K562 (cell line): ENCODE measurements around the gene CNN3. TPM values are rescaled to one million over a fixed set of nuclear protein-coding genes. Genes with fewer than 3 reads are reported as not detected.

Source experiments
- ATAC-seq: fragments of 200-7000 bp; cut with Tn5 transposase; 3 replicates; pipeline ENCODE4 v1.9.1; 2020; ENCODE audit warnings: moderate library complexity
- BruUV-seq: library from RNA; stranded (reverse); fragments of 400-500 nt; replicated peaks from 2 replicates; lab custom pipeline; 2021; lab: Mats Ljungman, UMichigan
- CTCF ChIA-PET: fragments of 300-600 bp; formaldehyde crosslinking; extraction: SDS; loops from one replicate; lab custom pipeline; 2021; ENCODE audit warnings: low intra/inter-chr PET ratio; lab: Yijun Ruan, JAX
- POLR2A ChIA-PET: fragments of 300-600, 350-650 bp; sonication (Branson Sonifier 250); formaldehyde crosslinking; extraction: SDS; loops from one replicate; lab custom pipeline; 2021; ENCODE audit warnings: antibody characterized with exemption, inconsistent platforms; lab: Yijun Ruan, JAX
- DNase-seq, 4 experiments: peaks; one replicate each; pipeline versions ENCODE4 v3.0.0 to v3.0.0-alpha.2; 2011 to 2018; ENCODE audit warnings: low spot score in 3 of 4, mixed read lengths in 3 of 4; ENCODE audit errors: extremely low read depth in 1 of 4
- FAIRE-seq: peaks from 2 replicates; lab custom pipeline; 2011; peaks lifted over from hg19 to GRCh38; lab: Jason Lieb, UNC
- H2AFZ ChIP-seq: 2 replicates; pipeline ENCODE4 v1.6.0; 2011; ENCODE audit warnings: low read depth, low read length, control low read depth, inconsistent platforms
- H3K27ac ChIP-seq: fragments of 200-600 bp; 3 replicates; pipeline ENCODE4 v1.8.0; 2011; ENCODE audit warnings: low read depth, mild to moderate bottlenecking, control low read depth, inconsistent platforms, low read length, moderate library complexity, mixed read lengths; ENCODE audit errors: extremely low read depth
- H3K27me3 ChIP-seq, 2 experiments: fragments of 300-600 bp in 1 of 2; 2 replicates in 1 of 2; 3 replicates in 1 of 2; pipeline versions ENCODE4 v1.6.0 to v1.8.0; 2011; ENCODE audit warnings: inconsistent platforms in 2 of 2, low read length in 2 of 2, mild to moderate bottlenecking in 1 of 2, mixed read lengths in 1 of 2, moderate library complexity in 1 of 2; ENCODE audit not compliant: control insufficient read depth in 2 of 2, insufficient read depth in 2 of 2
- H3K36me3 ChIP-seq: fragments of 300-600 bp; 3 replicates; pipeline ENCODE4 v1.8.0; 2011; ENCODE audit warnings: mild to moderate bottlenecking, low read length, inconsistent platforms; ENCODE audit not compliant: control insufficient read depth, insufficient read depth
- H3K4me1 ChIP-seq, 2 experiments: fragments of 200-600 bp in 1 of 2; replicated peaks in 1 of 2; 2 replicates in 1 of 2; 3 replicates in 1 of 2; pipeline versions ENCODE4 v1.5.1 to v1.8.0; 2011; ENCODE audit warnings: inconsistent platforms in 2 of 2, low read length in 2 of 2, mild to moderate bottlenecking in 1 of 2, mixed read lengths in 1 of 2, moderate library complexity in 1 of 2; ENCODE audit not compliant: control insufficient read depth in 2 of 2, insufficient read depth in 2 of 2
- H3K4me2 ChIP-seq: 2 replicates; pipeline ENCODE4 v1.6.1; 2011; ENCODE audit warnings: low read length, control low read depth, inconsistent platforms, mixed read lengths; ENCODE audit not compliant: insufficient read depth
- H3K4me3 ChIP-seq: fragments of 200-600 bp; sonication (generic), shearing (Covaris generic); 2 replicates; pipeline ENCODE4 v1.5.1; 2016; ENCODE audit warnings: control low read depth, inconsistent platforms
- H3K79me2 ChIP-seq: fragments of 200-600 bp; 3 replicates; pipeline ENCODE4 v1.8.0; 2011; ENCODE audit warnings: low read length, inconsistent platforms; ENCODE audit not compliant: control insufficient read depth, insufficient read depth
- H3K9ac ChIP-seq, 2 experiments: 2 replicates each; pipeline versions ENCODE4 v1.6.0 to v1.6.1; 2011; ENCODE audit warnings: low read depth in 2 of 2, low read length in 2 of 2, control low read depth in 1 of 2, inconsistent platforms in 1 of 2, mild to moderate bottlenecking in 1 of 2, mixed read lengths in 1 of 2; ENCODE audit not compliant: insufficient read depth in 1 of 2
- H3K9me1 ChIP-seq: one replicate; pipeline ENCODE4 v1.6.0; 2011; ENCODE audit warnings: inconsistent platforms, mild to moderate bottlenecking, low read length, moderate library complexity; ENCODE audit not compliant: control insufficient read depth, insufficient read depth
- H3K9me3 ChIP-seq: replicated peaks from 2 replicates; pipeline ENCODE4 v1.5.1; 2011; ENCODE audit warnings: low read depth, low read length, inconsistent platforms; ENCODE audit not compliant: control insufficient read depth, insufficient read depth
- H4K20me1 ChIP-seq: replicated peaks from 2 replicates; pipeline ENCODE4 v1.6.1; 2011; ENCODE audit warnings: low read length, inconsistent platforms, mixed read lengths; ENCODE audit not compliant: control insufficient read depth, insufficient read depth
- ARID3B ChIP-seq: fragments of 250-450 bp; sonication (Bioruptor Pico); IDR thresholded peaks from 2 replicates; pipeline ENCODE4 v1.4.0; 2020; ENCODE audit warnings: borderline replicate concordance
- KDM4B ChIP-seq, 2 experiments: fragments of 450-650 bp in 1 of 2; sonication (generic) in 1 of 2; IDR thresholded peaks; 2 replicates each; pipeline ENCODE4 v1.6.1; 2016 to 2017; ENCODE audit warnings: borderline replicate concordance in 2 of 2, antibody characterized with exemption in 1 of 2, low read depth in 1 of 2, mild to moderate bottlenecking in 1 of 2
- NCOA1 ChIP-seq: fragments of 450-650 bp; IDR thresholded peaks from 2 replicates; pipeline ENCODE4 v1.6.1; 2016; ENCODE audit warnings: low read depth
- NFRKB ChIP-seq: fragments of 450-650 bp; IDR thresholded peaks from 2 replicates; pipeline ENCODE4 v1.6.1; 2016; ENCODE audit warnings: low read depth
- PURB ChIP-seq: sonication (generic); formaldehyde crosslinking; IDR thresholded peaks from 2 replicates; pipeline ENCODE4 v1.9.0; 2021; ENCODE audit warnings: low read depth, mild to moderate bottlenecking, missing genetic modification reagents
- RB1 ChIP-seq: fragments of 450-650 bp; IDR thresholded peaks from 2 replicates; pipeline ENCODE4 v1.6.1; 2017; ENCODE audit warnings: low read depth, mild to moderate bottlenecking
- RFX1 ChIP-seq: fragments of 450-650 bp; IDR thresholded peaks from 2 replicates; pipeline ENCODE4 v1.6.1; 2016; ENCODE audit warnings: mild to moderate bottlenecking, moderate library complexity
- THAP12 ChIP-seq: fragments of 250-450 bp; sonication (Bioruptor Pico); IDR thresholded peaks from 2 replicates; pipeline ENCODE4 v1.9.0; 2021; ENCODE audit warnings: mild to moderate bottlenecking, inconsistent platforms
- ZFX ChIP-seq: sonication (generic); formaldehyde crosslinking; IDR thresholded peaks from 2 replicates; pipeline ENCODE4 v1.8.0; 2022; ENCODE audit warnings: mild to moderate bottlenecking, missing genetic modification reagents, moderate library complexity
- ZNF197 ChIP-seq: fragments of 200-800 bp; sonication (Bioruptor generic); IDR thresholded peaks from 2 replicates; pipeline ENCODE4 v1.6.1; 2016; ENCODE audit warnings: low read depth, missing genetic modification characterization, missing compliant biosample characterization
- ZNF282 ChIP-seq: sonication (generic); formaldehyde crosslinking; IDR thresholded peaks from 2 replicates; pipeline ENCODE4 v1.8.1; 2023; ENCODE audit warnings: missing genetic modification reagents
- ZNF644 ChIP-seq: fragments of 200-800 bp; sonication (Bioruptor generic); IDR thresholded peaks from 2 replicates; pipeline ENCODE4 v1.6.1; 2016; ENCODE audit warnings: low read depth, missing genetic modification characterization, missing compliant biosample characterization
- WGBS: fragments of 100-300 bp; shearing (Covaris generic); methylation state at CpG from one replicate; pipeline ENCODE4 v1.1.6; 2016; ENCODE audit warnings: low coverage, mixed read lengths; ENCODE audit not compliant: insufficient coverage; ENCODE audit errors: missing lambda C conversion rate; 5-methylcytosine and 5-hydroxymethylcytosine counted together
- in situ Hi-C: fragments of 300-500 bp; cut with MboI; formaldehyde crosslinking; loops from 4 replicates; pipeline ENCODE4 v1.15.0; 2018; ENCODE audit warnings: inconsistent platforms, mixed read lengths
- intact Hi-C: fragments of 100-400 bp; cut with micrococcal nuclease; formaldehyde crosslinking; loops from 2 replicates; pipeline ENCODE4 v1.14.2; 2022
- polyA plus RNA-seq, 8 experiments: library from polyadenylated mRNA; depleted of rRNA in 4 of 8; stranded (reverse) in 5 of 8; unstranded in 3 of 8; fragments of >200 nt; fragmentation: Nextera tagmentation in 2 of 8; fragmentation: Illumina TruSeq in 1 of 8; extraction: Ambion mirVana in 2 of 8; extraction: Trizol in 1 of 8; gene quantifications; 2 replicates each; pipeline versions ENCODE4 v1.2.1 to v1.2.3, GENCODE V29; 2011 to 2014; ENCODE audit warnings: inconsistent platforms in 1 of 8, missing spikeins in 1 of 8
- total RNA-seq, 7 experiments: library from RNA; depleted of rRNA in 6 of 7; stranded (reverse); fragments of >200 nt in 6 of 7; fragmentation: Illumina TruSeq in 2 of 7; extraction: Trizol in 2 of 7; gene quantifications; 2 replicates each; pipeline versions ENCODE4 v1.2.1 to v1.2.3, GENCODE V29; 2011 to 2021; ENCODE audit warnings: low replicate concordance in 1 of 7
- TF ChIP-seq, protein P1 (sequence below): fragments of 250-450 bp; sonication (Bioruptor Pico); IDR thresholded peaks from 2 replicates; pipeline ENCODE4 v1.5.0; 2021; ENCODE audit warnings: mild to moderate bottlenecking, borderline replicate concordance
- TF ChIP-seq, protein P2 (sequence below): fragments of 250-450 bp; sonication (Bioruptor Pico); IDR thresholded peaks from 2 replicates; pipeline ENCODE4 v1.8.0; 2022; ENCODE audit warnings: moderate library complexity, mild to moderate bottlenecking, inconsistent platforms
- TF ChIP-seq, protein P3 (sequence below): fragments of 450-650 bp; IDR thresholded peaks from one replicate; pipeline ENCODE4 v1.6.1; 2018; ENCODE audit warnings: mild to moderate bottlenecking, moderate library complexity; ENCODE audit not compliant: partially characterized antibody

Gene CNN3
- total and polyA plus RNA-seq, 9 of the 15 experiments (the other 6 are each of a cell fraction or from before 2014, with no cell fraction given), result 0.06 to 0.62 (median 0.18) TPM; not detected in 4

DNA sequence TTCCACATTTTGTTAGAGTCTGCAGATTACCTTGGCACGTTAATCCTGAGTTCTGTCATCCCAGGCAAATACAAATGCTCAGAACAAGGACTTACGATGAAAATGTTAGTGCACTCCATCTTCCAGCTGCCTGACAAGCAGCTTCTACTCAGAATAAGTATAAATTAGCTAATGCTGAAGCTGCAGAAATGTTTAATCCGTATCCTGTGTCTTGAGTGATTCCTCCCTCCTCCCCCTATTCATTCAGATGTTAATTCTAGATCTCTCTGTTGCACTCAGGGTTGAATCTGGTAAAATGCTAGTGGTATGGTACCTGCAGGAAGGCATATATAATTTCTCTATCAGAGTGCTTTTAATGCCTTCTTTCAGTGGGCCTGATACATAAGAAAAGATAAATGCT, 39.8 kb downstream of the CNN3 start:
- no peak for DNase-seq
- no peaks in the 10 kb centered on the region for H4K20me1 ChIP-seq
- 2% methylated on average over 3 of the region's 3 CpGs for WGBS
- no peaks in the 10 kb centered on the region for H3K9me3 ChIP-seq
- POLR2A ChIA-PET, result no interaction called here
- no peak for FAIRE-seq
- H3K79me2 ChIP-seq, result no peaks in the 10 kb centered on the region
- H3K4me3 ChIP-seq, result no peak overlapping the region
- H3K9ac ChIP-seq, result no peak overlapping the region
- H3K4me1 ChIP-seq, result no peaks in the 10 kb centered on the region
- H3K4me2 ChIP-seq, result no peak overlapping the region
- intact Hi-C loops, result no loop called here
- H3K27ac ChIP-seq, result no peak overlapping the region
- CTCF ChIA-PET, result interaction anchor here (0.9 kb wide), 1 partner anchor 156 kb away, joined by 3 read pairs; no protein-coding TSS in a partner anchor
- BruUV-seq, result no TSS peak
- H3K36me3 ChIP-seq, result no peaks in the 10 kb centered on the region
- no peak for ATAC-seq
- H3K9me1 ChIP-seq, result no peaks in the 10 kb centered on the region
- H3K27me3 ChIP-seq, result peaks cover 10 to 33% of the 10 kb centered on the region in 2 experiments
- in situ Hi-C loops, result no loop called here
- no peak overlapping the region for H2AFZ ChIP-seq
- TF ChIP-seq, protein P1, sequence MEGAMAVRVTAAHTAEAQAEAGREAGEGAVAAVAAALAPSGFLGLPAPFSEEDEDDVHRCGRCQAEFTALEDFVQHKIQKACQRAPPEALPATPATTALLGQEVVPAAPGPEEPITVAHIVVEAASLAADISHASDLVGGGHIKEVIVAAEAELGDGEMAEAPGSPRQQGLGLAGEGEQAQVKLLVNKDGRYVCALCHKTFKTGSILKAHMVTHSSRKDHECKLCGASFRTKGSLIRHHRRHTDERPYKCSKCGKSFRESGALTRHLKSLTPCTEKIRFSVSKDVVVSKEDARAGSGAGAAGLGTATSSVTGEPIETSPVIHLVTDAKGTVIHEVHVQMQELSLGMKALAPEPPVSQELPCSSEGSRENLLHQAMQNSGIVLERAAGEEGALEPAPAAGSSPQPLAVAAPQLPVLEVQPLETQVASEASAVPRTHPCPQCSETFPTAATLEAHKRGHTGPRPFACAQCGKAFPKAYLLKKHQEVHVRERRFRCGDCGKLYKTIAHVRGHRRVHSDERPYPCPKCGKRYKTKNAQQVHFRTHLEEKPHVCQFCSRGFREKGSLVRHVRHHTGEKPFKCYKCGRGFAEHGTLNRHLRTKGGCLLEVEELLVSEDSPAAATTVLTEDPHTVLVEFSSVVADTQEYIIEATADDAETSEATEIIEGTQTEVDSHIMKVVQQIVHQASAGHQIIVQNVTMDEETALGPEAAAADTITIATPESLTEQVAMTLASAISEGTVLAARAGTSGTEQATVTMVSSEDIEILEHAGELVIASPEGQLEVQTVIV (CRISPR knock-in tag), result no peak
- TF ChIP-seq, protein P2, sequence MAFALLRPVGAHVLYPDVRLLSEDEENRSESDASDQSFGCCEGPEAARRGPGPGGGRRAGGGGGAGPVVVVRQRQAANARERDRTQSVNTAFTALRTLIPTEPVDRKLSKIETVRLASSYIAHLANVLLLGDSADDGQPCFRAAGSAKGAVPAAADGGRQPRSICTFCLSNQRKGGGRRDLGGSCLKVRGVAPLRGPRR, result no peak
- TF ChIP-seq KDM4B (IDR thresholded peaks at IDR 0.05; ENCODE audit: borderline replicate concordance in 2 of 2, low read depth in 1 of 2), result no peak
- TF ChIP-seq ZNF282 (CRISPR knock-in tag), result no peak
- TF ChIP-seq NFRKB, result no peak
- no peak for TF ChIP-seq ARID3B
- no peak for TF ChIP-seq ZNF644 (tag)
- TF ChIP-seq ZNF197, result no peak
- TF ChIP-seq THAP12, result no peak
- TF ChIP-seq RFX1, result no peak
- no peak for TF ChIP-seq PURB (CRISPR knock-in tag)
- no peak for TF ChIP-seq NCOA1
- no peak for TF ChIP-seq ZFX (CRISPR knock-in tag)
- TF ChIP-seq, protein P3, sequence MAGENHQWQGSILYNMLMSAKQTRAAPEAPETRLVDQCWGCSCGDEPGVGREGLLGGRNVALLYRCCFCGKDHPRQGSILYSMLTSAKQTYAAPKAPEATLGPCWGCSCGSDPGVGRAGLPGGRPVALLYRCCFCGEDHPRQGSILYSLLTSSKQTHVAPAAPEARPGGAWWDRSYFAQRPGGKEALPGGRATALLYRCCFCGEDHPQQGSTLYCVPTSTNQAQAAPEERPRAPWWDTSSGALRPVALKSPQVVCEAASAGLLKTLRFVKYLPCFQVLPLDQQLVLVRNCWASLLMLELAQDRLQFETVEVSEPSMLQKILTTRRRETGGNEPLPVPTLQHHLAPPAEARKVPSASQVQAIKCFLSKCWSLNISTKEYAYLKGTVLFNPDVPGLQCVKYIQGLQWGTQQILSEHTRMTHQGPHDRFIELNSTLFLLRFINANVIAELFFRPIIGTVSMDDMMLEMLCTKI, result no peak
- no peak for TF ChIP-seq RB1
